Ovary (tissue), 3 donors: ENCODE data around the gene CD200R1.

Source experiments
- POLR2A ChIP-seq: fragments of 450-650 bp; IDR thresholded peaks from one replicate; pipeline ENCODE4 v1.6.1; 2017; ENCODE audit warnings: antibody characterized with exemption, mild to moderate bottlenecking, moderate library complexity
- TF ChIP-seq, protein P1 (sequence below), 3 donors: fragments of 450-650 bp in 2 of 3; fragments of 200-600 bp in 1 of 3; IDR thresholded peaks; one replicate each; pipeline versions ENCODE4 v1.5.1 to v1.8.0; 2016 to 2022; ENCODE audit warnings: antibody characterized with exemption in 3 of 3, mild to moderate bottlenecking in 1 of 3
- donor health status: DM: no; HTN: no; CAD: no.

GRCh38 chr3:112871735-112872134 is 103.2 kb downstream of the CD200R1 start:
- TF ChIP-seq, protein P1, sequence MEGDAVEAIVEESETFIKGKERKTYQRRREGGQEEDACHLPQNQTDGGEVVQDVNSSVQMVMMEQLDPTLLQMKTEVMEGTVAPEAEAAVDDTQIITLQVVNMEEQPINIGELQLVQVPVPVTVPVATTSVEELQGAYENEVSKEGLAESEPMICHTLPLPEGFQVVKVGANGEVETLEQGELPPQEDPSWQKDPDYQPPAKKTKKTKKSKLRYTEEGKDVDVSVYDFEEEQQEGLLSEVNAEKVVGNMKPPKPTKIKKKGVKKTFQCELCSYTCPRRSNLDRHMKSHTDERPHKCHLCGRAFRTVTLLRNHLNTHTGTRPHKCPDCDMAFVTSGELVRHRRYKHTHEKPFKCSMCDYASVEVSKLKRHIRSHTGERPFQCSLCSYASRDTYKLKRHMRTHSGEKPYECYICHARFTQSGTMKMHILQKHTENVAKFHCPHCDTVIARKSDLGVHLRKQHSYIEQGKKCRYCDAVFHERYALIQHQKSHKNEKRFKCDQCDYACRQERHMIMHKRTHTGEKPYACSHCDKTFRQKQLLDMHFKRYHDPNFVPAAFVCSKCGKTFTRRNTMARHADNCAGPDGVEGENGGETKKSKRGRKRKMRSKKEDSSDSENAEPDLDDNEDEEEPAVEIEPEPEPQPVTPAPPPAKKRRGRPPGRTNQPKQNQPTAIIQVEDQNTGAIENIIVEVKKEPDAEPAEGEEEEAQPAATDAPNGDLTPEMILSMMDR (IDR thresholded peaks at IDR 0.05) = no peak
- no peak for TF ChIP-seq POLR2A
